HepG2 (cell line): ENCODE measurements around the gene PIK3R4. TPM values are rescaled to one million over a fixed set of nuclear protein-coding genes. Genes with fewer than 3 reads are reported as not detected.

Experiments
- ATAC-seq: fragments of 200-7000 bp; cut with Tn5 transposase; 3 replicates; pipeline ENCODE4 v1.9.1; 2020; ENCODE audit warnings: mild to moderate bottlenecking, moderate library complexity
- BruUV-seq: library from RNA; stranded (reverse); fragments of 400-500 nt; replicated peaks from 2 replicates; lab custom pipeline; 2021; lab: Mats Ljungman, UMichigan
- CTCF ChIA-PET: fragments of 300-600 bp; formaldehyde crosslinking; extraction: SDS; loops from one replicate; lab custom pipeline; 2021; ENCODE audit warnings: low total read pairs, inconsistent platforms, low intra/inter-chr PET ratio; lab: Yijun Ruan, JAX
- POLR2A ChIA-PET: fragments of 350-600 bp; sonication (Branson Sonifier 250); formaldehyde crosslinking; loops from one replicate; lab custom pipeline; 2020; ENCODE audit warnings: antibody characterized with exemption, inconsistent platforms; lab: Yijun Ruan, JAX
- DNase-seq: peaks from one replicate; pipeline ENCODE4 v3.0.0-alpha.2; 2015; ENCODE audit warnings: low spot score
- FAIRE-seq: peaks from 3 replicates; lab custom pipeline; 2011; peaks lifted over from hg19 to GRCh38; lab: Jason Lieb, UNC
- H2AFZ ChIP-seq: one replicate; pipeline ENCODE4 v1.6.1; 2011; ENCODE audit warnings: low read length, inconsistent platforms
- H3K27ac ChIP-seq: fragments of 300-600 bp; 3 replicates; pipeline ENCODE4 v1.8.0; 2011; ENCODE audit warnings: mixed run types, mild to moderate bottlenecking, mixed read lengths, low read length, inconsistent platforms; ENCODE audit not compliant: insufficient read depth; ENCODE audit errors: extremely low read length
- H3K27me3 ChIP-seq, 2 experiments: fragments of 200-600 bp in 1 of 2; 2 replicates in 1 of 2; 3 replicates in 1 of 2; pipeline versions ENCODE4 v1.6.0 to v1.8.0; 2011; ENCODE audit warnings: low read length in 2 of 2, mild to moderate bottlenecking in 2 of 2, moderate library complexity in 2 of 2, inconsistent platforms in 1 of 2; ENCODE audit not compliant: insufficient read depth in 2 of 2, control insufficient read depth in 1 of 2
- H3K36me3 ChIP-seq, 2 experiments: fragments of 200-600 bp in 1 of 2; replicated peaks in 1 of 2; 2 replicates in 1 of 2; 3 replicates in 1 of 2; pipeline versions ENCODE4 v1.5.1 to v1.8.0; 2011; ENCODE audit warnings: low read length in 2 of 2, inconsistent platforms in 1 of 2; ENCODE audit not compliant: insufficient read depth in 2 of 2, control insufficient read depth in 1 of 2
- H3K4me1 ChIP-seq: 2 replicates; pipeline ENCODE4 v1.5.1; 2012; ENCODE audit warnings: low read length, inconsistent platforms; ENCODE audit not compliant: insufficient read depth
- H3K4me2 ChIP-seq: 2 replicates; pipeline ENCODE4 v1.6.0; 2011; ENCODE audit warnings: low read depth, low read length, inconsistent platforms
- H3K4me3 ChIP-seq, 3 experiments: fragments of 200-600 bp in 1 of 3; sonication (generic), shearing (Covaris generic) in 1 of 3; replicated peaks in 1 of 3; 2 replicates each; pipeline ENCODE4 v1.5.1; 2011 to 2016; ENCODE audit warnings: low read length in 3 of 3, inconsistent platforms in 2 of 3, low read depth in 2 of 3, mild to moderate bottlenecking in 2 of 3, control low read depth in 1 of 3, mixed read lengths in 1 of 3; ENCODE audit not compliant: insufficient read depth in 1 of 3
- H3K79me2 ChIP-seq: one replicate; pipeline ENCODE4 v1.6.1; 2011; ENCODE audit warnings: low read length, inconsistent platforms; ENCODE audit not compliant: insufficient read depth
- H3K9ac ChIP-seq: 2 replicates; pipeline ENCODE4 v1.6.0; 2011; ENCODE audit warnings: mild to moderate bottlenecking, low read depth, low read length, inconsistent platforms; ENCODE audit not compliant: insufficient read depth
- H3K9me3 ChIP-seq: 2 replicates; pipeline ENCODE4 v1.5.1; 2012; ENCODE audit warnings: mild to moderate bottlenecking, low read length
- H4K20me1 ChIP-seq: 2 replicates; pipeline ENCODE4 v1.6.0; 2011; ENCODE audit warnings: inconsistent platforms, mild to moderate bottlenecking, low read length, moderate library complexity; ENCODE audit not compliant: insufficient read depth
- DR1 ChIP-seq: sonication (generic); formaldehyde crosslinking; IDR thresholded peaks from 2 replicates; pipeline ENCODE4 v1.8.0; 2021; ENCODE audit warnings: mild to moderate bottlenecking, missing genetic modification reagents, inconsistent platforms
- HCFC1 ChIP-seq: fragments of 150-350 bp; IDR thresholded peaks from 2 replicates; pipeline ENCODE4 v1.6.1; 2014; ENCODE audit warnings: low read depth, low read length
- HNRNPH1 ChIP-seq: fragments of 200-400 bp; formaldehyde crosslinking; optimal IDR thresholded peaks from 2 replicates; pipeline ENCODE3; 2017; ENCODE audit warnings: mild to moderate bottlenecking, low read depth, low read length
- ISX ChIP-seq: sonication (generic); formaldehyde crosslinking; conservative IDR thresholded peaks from 2 replicates; pipeline ENCODE4 v1.5.0; 2020; ENCODE audit warnings: missing genetic modification reagents
- LRRFIP1 ChIP-seq: sonication (generic); formaldehyde crosslinking; conservative IDR thresholded peaks from 2 replicates; pipeline ENCODE4 v1.4.0; 2020; ENCODE audit warnings: missing genetic modification reagents
- NCOR1 ChIP-seq: fragments of 200-600 bp; sonication (generic); IDR thresholded peaks from 2 replicates; pipeline ENCODE4 v1.7.0; 2017; ENCODE audit warnings: antibody characterized with exemption, low read length, borderline replicate concordance
- SIN3A ChIP-seq: IDR thresholded peaks from 2 replicates; pipeline ENCODE4 v1.6.1; 2011; ENCODE audit warnings: low read depth, mild to moderate bottlenecking, control low read depth, low read length, borderline replicate concordance
- SKI ChIP-seq: fragments of 450-650 bp; IDR thresholded peaks from one replicate; pipeline ENCODE4 v1.6.1; 2018; ENCODE audit warnings: mild to moderate bottlenecking; ENCODE audit not compliant: partially characterized antibody
- U2AF2 ChIP-seq: fragments of 200-400 bp; formaldehyde crosslinking; IDR thresholded peaks from 2 replicates; pipeline ENCODE4 v1.6.1; 2017; ENCODE audit warnings: low read depth, mild to moderate bottlenecking, low read length
- ZHX1 ChIP-seq: sonication (generic); formaldehyde crosslinking; IDR thresholded peaks from 2 replicates; pipeline ENCODE4 v1.8.1; 2022; ENCODE audit warnings: low read depth, mild to moderate bottlenecking, missing genetic modification reagents
- ZNF232 ChIP-seq: sonication (generic); formaldehyde crosslinking; IDR thresholded peaks from 2 replicates; pipeline ENCODE4 v1.4.0; 2020; ENCODE audit warnings: missing genetic modification reagents, borderline replicate concordance
- ZNF367 ChIP-seq: sonication (generic); formaldehyde crosslinking; IDR thresholded peaks from 2 replicates; pipeline ENCODE4 v1.4.0; 2020; ENCODE audit warnings: missing genetic modification reagents, borderline replicate concordance
- ZNF672 ChIP-seq: sonication (generic); formaldehyde crosslinking; IDR thresholded peaks from 2 replicates; pipeline ENCODE4 v1.8.1; 2022; ENCODE audit warnings: missing genetic modification reagents
- ZNF704 ChIP-seq: sonication (generic); formaldehyde crosslinking; IDR thresholded peaks from 2 replicates; pipeline ENCODE4 v1.8.1; 2023; ENCODE audit warnings: mild to moderate bottlenecking, inconsistent platforms, moderate library complexity, missing genetic modification reagents, borderline replicate concordance
- ZNF879 ChIP-seq: sonication (generic); formaldehyde crosslinking; IDR thresholded peaks from 2 replicates; pipeline ENCODE4 v1.8.1; 2023; ENCODE audit warnings: missing genetic modification reagents
- WGBS: methylation state at CpG from one replicate; pipeline ENCODE4 v1.1.6; 2017; ENCODE audit warnings: low lambda C conversion rate; 5-methylcytosine and 5-hydroxymethylcytosine counted together
- in situ Hi-C: cut with HindIII; loops from 2 replicates; pipeline ENCODE4 v1.10.0; 2017; ENCODE audit warnings: low pct_unique_long_range_greater_than_20kb; ENCODE audit not compliant: extremely low pct_ligation_motif_present
- intact Hi-C: fragments of 100-400 bp; cut with micrococcal nuclease; formaldehyde crosslinking; loops from one replicate; pipeline ENCODE4 v1.10.0; 2022; ENCODE audit not compliant: unreplicated experiment
- polyA plus RNA-seq, 8 experiments: library from polyadenylated mRNA; depleted of rRNA in 3 of 8; stranded (reverse) in 7 of 8; unstranded in 1 of 8; fragments of >200 nt; fragmentation: Illumina TruSeq in 4 of 8; extraction: Trizol in 4 of 8; gene quantifications; 2 replicates each; pipeline versions ENCODE4 v1.2.1 to v1.2.3, GENCODE V29; 2011 to 2016; ENCODE audit warnings: low read depth in 4 of 8, missing spikeins in 1 of 8, mixed read lengths in 1 of 8; ENCODE audit not compliant: insufficient read depth in 1 of 8
- total RNA-seq, 5 experiments: library from RNA; depleted of rRNA; stranded (reverse); fragments of >200 nt; fragmentation: Illumina TruSeq; extraction: Trizol; gene quantifications; 2 replicates each; pipeline ENCODE4 v1.2.3, GENCODE V29; 2016; ENCODE audit warnings: low read depth in 1 of 5

The PIK3R4 gene
- total and polyA plus RNA-seq, 2 of the 13 experiments (the other 11 are each of a cell fraction or from before 2014, with no cell fraction given) = 22.4 to 26.0 TPM

DNA sequence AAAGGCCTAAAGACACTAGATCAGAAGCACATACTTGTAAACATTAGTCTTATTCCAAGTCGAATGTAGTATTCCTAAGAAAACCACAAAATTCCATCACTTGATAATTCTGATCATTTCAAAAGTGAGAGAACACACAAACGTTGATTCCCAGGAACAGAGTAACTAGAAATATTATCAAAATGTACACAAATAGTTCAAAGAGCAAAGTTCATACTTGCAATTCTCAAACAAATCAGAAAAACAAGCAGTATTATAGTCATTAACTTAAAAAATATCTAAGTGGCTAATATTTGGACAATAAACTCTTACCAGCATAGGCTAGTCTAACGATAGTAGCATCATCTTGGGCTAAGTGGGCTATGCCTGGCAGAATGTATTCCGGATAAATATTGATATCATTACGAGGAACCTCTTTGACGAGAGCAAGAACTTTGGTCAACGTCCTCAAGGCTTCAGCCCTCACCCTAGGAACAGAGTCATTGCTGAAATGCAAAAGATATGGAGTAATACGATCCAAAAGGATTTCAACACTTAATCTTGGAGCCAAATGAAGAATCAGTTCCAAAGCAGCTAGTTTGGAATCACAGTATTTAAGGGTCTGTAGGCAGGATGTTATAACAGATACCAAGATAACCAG, 13.3 kb downstream of the PIK3R4 start (continued):
- TF ChIP-seq ZHX1 (CRISPR knock-in tag) (no peak), ZNF704 (CRISPR knock-in tag) (no peak)

DNA sequence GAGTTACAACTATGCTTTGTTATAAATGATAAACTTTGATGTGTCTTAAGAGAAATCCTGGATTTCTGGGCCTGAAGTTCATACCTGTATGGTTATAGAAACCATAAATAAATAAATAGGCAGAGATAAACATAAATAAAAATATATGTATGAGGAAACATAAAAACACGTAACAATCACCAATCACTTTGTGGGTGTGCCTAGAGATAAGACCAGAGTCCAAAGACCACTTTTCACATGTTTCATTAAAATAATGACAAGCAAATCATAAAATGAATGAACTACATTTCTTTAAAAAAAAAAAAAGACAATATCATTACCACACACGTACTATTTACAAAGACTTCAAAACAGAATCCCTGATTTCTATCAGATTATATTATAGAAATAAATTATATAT, 14.1 kb downstream of the PIK3R4 start:
- H3K36me3 ChIP-seq = peaks cover 2 to 10% of the 10 kb centered on the region in 2 experiments; a peak in 2 of 5 replicates
- H3K79me2 ChIP-seq = peaks cover 5% of the 10 kb centered on the region
- H4K20me1 ChIP-seq = no peaks in the 10 kb centered on the region
- H2AFZ ChIP-seq = no peak overlapping the region
- DNase-seq (no peak), ATAC-seq (no peak), FAIRE-seq (no peak)
- no peaks in the 10 kb centered on the region for H3K27me3 ChIP-seq
- CTCF ChIA-PET = no interaction called here
- BruUV-seq = no TSS peak
- H3K9me3 ChIP-seq = no peaks in the 10 kb centered on the region
- H3K27ac ChIP-seq = no peak overlapping the region
- intact Hi-C loops (no loop called here), in situ Hi-C loops (no loop called here)
- POLR2A ChIA-PET = no interaction called here
- peaks cover 24% of the 10 kb centered on the region for H3K4me1 ChIP-seq
- no peak overlapping the region for H3K9ac ChIP-seq
- H3K4me2 ChIP-seq = no peak overlapping the region
- 93% methylated on average over 2 of the region's 2 CpGs for WGBS
- no peak overlapping the region for H3K4me3 ChIP-seq
- TF ChIP-seq SIN3A = no peak
- no peak for TF ChIP-seq HNRNPH1
- TF ChIP-seq ZNF879 (CRISPR knock-in tag) = no peak
- TF ChIP-seq DR1 = no peak
- no peak for TF ChIP-seq ZNF672 (CRISPR knock-in tag)
- no peak for TF ChIP-seq LRRFIP1 (CRISPR knock-in tag)
- no peak for TF ChIP-seq SKI
- TF ChIP-seq ZNF232 (CRISPR knock-in tag) = no peak
- no peak for TF ChIP-seq ISX (CRISPR knock-in tag)
- TF ChIP-seq ZNF367 = no peak
- TF ChIP-seq NCOR1 = no peak
- no peak for TF ChIP-seq U2AF2
- no peak for TF ChIP-seq HCFC1
